Right ventricle myocardium superior (tissue), 1 donor: ENCODE results near the gene SKOR2. TPM values are rescaled to one million over a fixed set of nuclear protein-coding genes. Genes with fewer than 3 reads are reported as not detected.

ENCODE experiments used
- ATAC-seq: fragments of 200-7000 bp; cut with Tn5 transposase; one replicate; pipeline ENCODE4 v1.9.1; 2020; ENCODE audit warnings: mild to moderate bottlenecking; ENCODE audit not compliant: poor library complexity
- DNase-seq: peaks from one replicate; pipeline ENCODE4 v3.0.0-alpha.2; 2020
- intact Hi-C: fragments of 100-400 bp; cut with DNase I; formaldehyde crosslinking; loops from one replicate; pipeline ENCODE4 v1.11.2; 2022
- total RNA-seq: library from RNA; stranded (reverse); fragmentation: NEBNext Ultra II Directional; extraction: Animal tissue kit (Norgen Biotek cat#: 25700); gene quantifications from one replicate; pipeline ENCODE4 v1.2.1, GENCODE V29; 2021
- donor health status: DM: no; HTN: yes; CAD: no; lungs with severe emphysema.

SKOR2 gene
- total RNA-seq, 1 donor from 2014 or later = not detected

- DNase-seq = no peak
- intact Hi-C loops = no loop called here
- ATAC-seq = no peak
Measured at GRCh38 chr18:47260924-47261701, 9.7 kb upstream of the SKOR2 start.

- peak; percentile 69 for ATAC-seq
- intact Hi-C loops = no loop called here
- peak; percentile 62 for DNase-seq
Measured at GRCh38 chr18:47260120-47260923, 8.9 kb upstream of the SKOR2 start.

GRCh38 chr18:47254341-47254939 is 3.0 kb upstream of the SKOR2 start:
- ATAC-seq (no peak), DNase-seq (peak; percentile 48)
- intact Hi-C loops = no loop called here

- intact Hi-C loops = no loop called here
- no peak for DNase-seq
Measured at GRCh38 chr18:47253101-47253654, 1.7 kb upstream of the SKOR2 start.

GRCh38 chr18:47250391-47251046 is 941 bp downstream of the SKOR2 start:
- intact Hi-C loops = no loop called here
- DNase-seq (no peak), ATAC-seq (no peak)

More at GRCh38 chr18:47253101-47253654, 1.7 kb upstream of the SKOR2 start:
- ATAC-seq = no peak

- ATAC-seq (no peak), DNase-seq (no peak)
- intact Hi-C loops = no loop called here
Measured at GRCh38 chr18:47249314-47249981, 2.0 kb downstream of the SKOR2 start.

- intact Hi-C loops = no loop called here
- DNase-seq (no peak), ATAC-seq (no peak)
Measured at GRCh38 chr18:47248604-47249313, 2.7 kb downstream of the SKOR2 start.

- no peak for DNase-seq
- intact Hi-C loops = no loop called here
- ATAC-seq = no peak
Measured at GRCh38 chr18:47248115-47248603, 3.3 kb downstream of the SKOR2 start.

GRCh38 chr18:47247416-47248114 is 3.9 kb downstream of the SKOR2 start:
- intact Hi-C loops = no loop called here
- ATAC-seq = no peak
- no peak for DNase-seq

GRCh38 chr18:47247036-47247415 is 4.4 kb downstream of the SKOR2 start:
- intact Hi-C loops = no loop called here
- ATAC-seq (no peak), DNase-seq (no peak)

- intact Hi-C loops = no loop called here
- no peak for DNase-seq
- no peak for ATAC-seq
Measured at GRCh38 chr18:47246027-47246971, 5.2 kb downstream of the SKOR2 start.

- no peak for DNase-seq
- intact Hi-C loops = no loop called here
- no peak for ATAC-seq
Measured at GRCh38 chr18:47244086-47244485, 7.4 kb downstream of the SKOR2 start.

- intact Hi-C loops = no loop called here
Measured at GRCh38 chr18:47235096-47235495, 16.4 kb downstream of the SKOR2 start.

GRCh38 chr18:47226660-47227059 is 24.8 kb downstream of the SKOR2 start:
- no peak for ATAC-seq
- no peak for DNase-seq
- intact Hi-C loops = no loop called here

More at GRCh38 chr18:47235096-47235495, 16.4 kb downstream of the SKOR2 start:
- DNase-seq (no peak), ATAC-seq (no peak)

- no peak for ATAC-seq
- intact Hi-C loops = loop anchor here (5.0 kb wide), 1 partner anchor 532 kb away; no protein-coding TSS in a partner anchor
- DNase-seq = no peak
Measured at GRCh38 chr18:47215554-47216138, 35.8 kb downstream of the SKOR2 start.

- DNase-seq (no peak), ATAC-seq (no peak)
- intact Hi-C loops = no loop called here
Measured at GRCh38 chr18:47209171-47209570, 42.3 kb downstream of the SKOR2 start.
